HG03097 (cell line): ENCODE results near the gene KLHL26.
A peak's percentile ranks its signal among the peaks of the same experiment; 100 is the strongest.

Experiments used
- ATAC-seq: cut with Tn5 transposase; IDR thresholded peaks from one replicate; pipeline ENCODE4 v1.9.1; 2021; ENCODE audit not compliant: unreplicated experiment, low FRiP score

KLHL26 gene

GRCh38 chr19:18612772-18613588 is 23.8 kb upstream of the KLHL26 start, which contains the start of gene TMEM59L:
Gene TMEM59L, plus strand, starts transcription at chr19:18612870. Its CDS starts 89 bp downstream, at chr19:18612959.
- no peak for ATAC-seq

GRCh38 chr19:18613589-18614234 is 23.1 kb upstream of the KLHL26 start:
- ATAC-seq: no peak

- ATAC-seq: no peak
Measured at GRCh38 chr19:18616023-18616422, 20.8 kb upstream of the KLHL26 start.

GRCh38 chr19:18617562-18617961 is 19.3 kb upstream of the KLHL26 start:
- ATAC-seq: no peak

DNA sequence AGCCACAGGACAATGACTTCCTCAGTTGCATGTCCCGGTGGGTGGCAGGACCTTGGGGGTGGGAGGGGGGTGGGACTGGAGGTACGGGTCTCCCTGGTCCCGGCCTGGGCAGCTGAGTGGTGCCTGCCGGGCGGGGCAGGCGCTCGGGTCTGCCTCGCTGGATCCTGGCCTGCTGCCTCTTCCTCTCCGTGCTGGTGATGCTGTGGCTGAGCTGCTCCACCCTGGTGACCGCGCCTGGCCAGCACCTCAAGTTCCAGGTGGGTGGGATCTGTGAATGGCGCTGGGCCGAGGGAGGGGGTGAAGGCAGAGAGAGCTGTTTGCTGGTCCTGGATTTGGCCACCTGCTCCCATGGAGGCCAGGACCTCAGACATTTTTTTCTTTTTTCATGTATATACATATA is 18.6 kb upstream of the KLHL26 start:
- ATAC-seq: no peak

GRCh38 chr19:18620311-18620710 is 16.5 kb upstream of the KLHL26 start:
- no peak for ATAC-seq

- no peak for ATAC-seq
Measured at GRCh38 chr19:18620902-18621301, 15.9 kb upstream of the KLHL26 start.

- ATAC-seq: no peak
Measured at GRCh38 chr19:18626906-18627305, 9.9 kb upstream of the KLHL26 start.

- ATAC-seq: no peak
Measured at GRCh38 chr19:18629166-18630088, 7.4 kb upstream of the KLHL26 start.

DNA sequence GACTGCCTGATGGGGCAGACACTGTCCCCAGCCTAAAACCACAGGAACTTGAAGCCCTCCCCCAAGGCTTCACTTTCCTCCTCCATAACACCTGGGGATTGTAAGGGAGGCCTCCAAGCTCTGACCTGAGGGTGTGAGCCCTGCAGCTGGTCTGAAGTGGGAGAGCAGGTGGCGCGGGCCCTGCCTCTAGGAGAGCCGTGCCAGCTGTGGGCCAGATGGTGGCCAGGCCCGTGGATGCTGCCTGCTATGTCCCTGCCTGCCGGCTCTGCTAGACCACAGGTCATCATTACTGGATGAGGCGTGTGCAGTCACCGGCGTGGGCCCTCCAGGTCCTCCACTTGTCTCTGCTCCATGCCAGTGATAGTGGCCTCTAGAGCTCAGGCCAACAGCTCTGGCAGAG is 3.5 kb upstream of the KLHL26 start:
- ATAC-seq: no peak

GRCh38 chr19:18634612-18635297 is 2.1 kb upstream of the KLHL26 start:
- no peak for ATAC-seq

DNA sequence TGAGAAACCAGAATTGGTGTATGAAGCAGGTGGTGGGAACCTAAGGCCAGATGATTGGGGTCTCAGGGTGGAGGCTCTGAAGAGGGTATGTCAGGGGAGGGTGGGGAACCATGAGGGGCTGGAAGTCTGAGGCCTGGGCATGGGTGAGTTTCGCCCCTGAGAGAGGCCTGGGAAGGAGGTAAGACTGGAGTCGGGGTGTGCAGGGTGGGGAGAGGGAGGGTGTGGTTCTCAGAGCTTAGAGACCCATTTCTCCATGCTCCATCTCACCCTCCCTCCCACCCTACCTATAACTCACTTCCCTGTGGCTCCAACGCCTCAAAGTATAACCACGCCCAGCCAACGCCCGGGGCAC is 1.0 kb upstream of the KLHL26 start:
- ATAC-seq: no peak

- ATAC-seq: peak; percentile 86
Measured at GRCh38 chr19:18636183-18636968, 452 bp upstream of the KLHL26 start.

DNA sequence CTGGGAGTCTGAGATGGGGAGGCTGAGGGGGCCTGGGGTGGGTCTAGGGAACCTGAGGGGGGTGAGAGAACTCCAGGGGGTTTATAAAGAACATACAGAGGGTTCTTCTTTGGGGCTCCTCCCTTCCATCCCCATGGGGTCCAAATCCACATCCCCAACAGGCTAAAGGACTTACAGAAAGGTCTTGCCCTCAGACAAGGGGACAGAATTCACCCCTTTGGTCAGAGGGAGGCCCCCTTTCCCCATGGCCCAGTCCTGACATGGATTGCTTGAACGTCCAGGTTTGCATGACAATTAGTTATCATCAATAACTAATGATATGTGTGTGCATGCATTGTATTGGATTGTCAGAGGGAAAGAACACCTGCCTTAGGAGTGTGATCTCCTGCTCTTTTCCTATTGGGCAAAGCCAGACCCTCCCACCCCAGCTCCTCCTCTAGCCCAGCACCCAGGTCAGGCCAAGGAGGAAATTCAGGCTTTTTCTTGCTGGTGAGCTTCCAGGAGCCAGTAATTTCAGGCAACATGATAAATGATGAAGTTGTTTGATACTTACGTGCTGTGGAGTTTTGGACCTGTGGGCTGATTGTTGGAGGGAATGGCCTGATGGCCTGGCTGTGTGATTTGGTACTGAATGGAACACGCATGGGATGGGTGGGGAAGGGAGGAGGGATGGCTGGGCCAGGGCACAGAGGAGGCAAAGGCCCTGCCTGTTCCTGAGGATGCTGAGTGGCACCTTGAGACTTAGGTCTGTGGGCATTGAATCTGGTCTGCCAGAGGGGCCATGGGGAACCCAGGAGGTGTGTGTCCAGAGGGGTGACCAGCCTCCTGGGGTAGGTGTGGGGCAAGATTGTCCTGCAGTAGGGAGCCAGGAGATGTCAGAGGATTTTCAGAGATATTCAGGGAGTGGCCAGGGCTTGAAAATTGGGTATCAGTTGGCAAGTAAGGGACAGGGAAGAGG is 1.1 kb downstream of the KLHL26 start:
- no peak for ATAC-seq

GRCh38 chr19:18639706-18640243 is 2.9 kb downstream of the KLHL26 start:
- no peak for ATAC-seq

DNA sequence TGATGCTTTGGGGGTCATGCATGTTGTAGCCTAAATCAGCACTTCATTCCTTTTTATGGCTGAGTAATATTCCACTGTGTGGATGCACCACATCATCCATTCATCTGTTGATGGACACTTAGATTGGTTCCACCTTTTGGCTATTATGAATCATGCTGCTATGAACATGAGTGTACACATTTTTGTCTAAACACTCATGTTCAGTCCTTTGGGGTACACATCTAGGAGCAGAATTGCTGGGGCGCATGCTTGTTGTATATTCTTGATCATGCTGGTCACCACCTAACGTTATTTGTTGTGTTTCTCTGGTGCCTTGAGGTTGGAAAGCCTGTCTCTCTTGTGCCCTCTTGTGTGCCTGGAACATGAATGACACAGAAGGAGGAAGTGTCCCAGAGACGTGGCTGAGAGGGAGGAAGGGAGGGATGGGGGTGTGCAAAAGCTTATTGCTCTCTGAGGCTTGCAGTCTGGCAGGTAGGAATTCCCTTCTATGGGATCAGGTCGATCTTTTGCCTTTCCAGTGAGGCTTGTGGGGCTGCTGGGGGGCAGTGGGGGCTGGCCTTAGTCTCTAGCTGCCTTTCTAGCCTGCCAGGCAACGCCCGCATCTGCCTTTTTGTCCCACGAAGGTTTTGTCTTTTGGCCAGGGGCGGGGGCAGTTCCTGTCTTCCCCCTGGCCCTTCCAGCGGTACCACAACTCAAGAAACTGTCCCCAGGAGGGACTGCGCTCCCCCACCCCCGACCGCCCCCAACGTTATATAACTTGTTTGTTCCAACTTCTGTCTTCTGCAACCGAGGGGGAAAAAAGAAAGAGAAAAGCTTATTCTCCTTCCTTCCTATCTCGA is 7.6 kb downstream of the KLHL26 start:
- no peak for ATAC-seq

DNA sequence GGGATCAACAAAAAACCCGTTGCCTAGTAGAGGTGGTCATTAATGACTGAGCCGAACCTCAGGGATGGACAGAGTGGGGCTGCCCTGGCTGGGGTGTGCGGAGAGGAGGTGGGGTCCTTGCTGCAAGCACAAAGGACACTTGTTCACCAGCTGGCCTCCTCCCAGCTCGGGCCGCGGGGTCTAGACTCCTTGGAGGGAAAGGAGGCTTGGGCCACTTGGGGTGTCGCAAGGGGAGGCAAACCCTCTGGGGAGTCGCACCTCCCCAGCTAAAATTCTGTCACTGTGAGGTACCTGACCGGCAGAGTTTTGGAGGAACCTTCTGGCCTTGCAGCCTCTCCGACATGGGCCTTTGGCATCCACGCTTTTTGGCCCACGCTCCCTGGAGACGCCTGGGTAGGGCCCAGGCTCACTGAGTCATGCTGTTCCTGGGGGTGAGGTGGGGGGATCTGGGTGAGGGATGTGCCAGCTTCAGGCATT is 8.2 kb downstream of the KLHL26 start:
- ATAC-seq: no peak
